Hepatocyte (in vitro differentiated cells): ENCODE data around the gene PTPRU. TPM values are rescaled to one million over a fixed set of nuclear protein-coding genes. Genes with fewer than 3 reads are reported as not detected.

ENCODE experiments used
- DNase-seq: peaks from one replicate; pipeline ENCODE4 v3.0.0-alpha.2; 2016; ENCODE audit warnings: low spot score
- H2AFZ ChIP-seq: fragments of 200-600 bp; sonication (generic); 2 replicates; pipeline ENCODE4 v1.6.0; 2016; ENCODE audit warnings: antibody characterized with exemption, mild to moderate bottlenecking
- H3K27ac ChIP-seq: fragments of 200-600 bp; sonication (generic); 2 replicates; pipeline ENCODE4 v1.5.1; 2016; ENCODE audit warnings: mild to moderate bottlenecking
- H3K27me3 ChIP-seq: fragments of 200-600 bp; sonication (generic); 2 replicates; pipeline ENCODE4 v1.6.1; 2016
- H3K36me3 ChIP-seq: fragments of 200-600 bp; sonication (generic); replicated peaks from 2 replicates; pipeline ENCODE4 v1.5.1; 2016; ENCODE audit warnings: low read depth; ENCODE audit not compliant: insufficient read depth
- H3K4me1 ChIP-seq: fragments of 200-600 bp; sonication (generic); 2 replicates; pipeline ENCODE4 v1.5.1; 2016; ENCODE audit warnings: mild to moderate bottlenecking, moderate library complexity; ENCODE audit not compliant: insufficient read depth
- H3K4me2 ChIP-seq: fragments of 200-600 bp; sonication (generic); 2 replicates; pipeline ENCODE4 v1.6.0; 2016
- H3K4me3 ChIP-seq: fragments of 200-600 bp; sonication (generic); 2 replicates; pipeline ENCODE4 v1.5.1; 2016; ENCODE audit warnings: mild to moderate bottlenecking
- H3K79me2 ChIP-seq: fragments of 200-600 bp; sonication (generic); 2 replicates; pipeline ENCODE4 v1.6.0; 2017; ENCODE audit warnings: mild to moderate bottlenecking
- H3K9me2 ChIP-seq: fragments of 200-600 bp; sonication (generic); replicated peaks from 2 replicates; pipeline ENCODE4 v1.6.0; 2017; ENCODE audit warnings: mild to moderate bottlenecking; ENCODE audit not compliant: insufficient read depth
- H3K9me3 ChIP-seq: fragments of 200-600 bp; sonication (generic); 2 replicates; pipeline ENCODE4 v1.5.1; 2016; ENCODE audit warnings: low read depth, mild to moderate bottlenecking
- H4K20me1 ChIP-seq: fragments of 200-600 bp; sonication (generic); 2 replicates; pipeline ENCODE4 v1.6.0; 2016; ENCODE audit warnings: mild to moderate bottlenecking; ENCODE audit not compliant: insufficient read depth, poor library complexity, severe bottlenecking
- EZH2 ChIP-seq: fragments of 200-600 bp; sonication (generic); IDR thresholded peaks from 2 replicates; pipeline ENCODE4 v1.6.1; 2016; ENCODE audit warnings: antibody characterized with exemption, mild to moderate bottlenecking, borderline replicate concordance
- EZH2phosphoT487 ChIP-seq: fragments of 200-600 bp; sonication (generic); IDR thresholded peaks from one replicate; pipeline ENCODE4 v1.6.1; 2018; ENCODE audit warnings: antibody characterized with exemption, mild to moderate bottlenecking, low read depth, moderate library complexity; ENCODE audit not compliant: unreplicated experiment, severe bottlenecking
- WGBS: methylation state at CpG from one replicate; pipeline ENCODE4 v1.1.6; 2016; ENCODE audit warnings: low lambda C conversion rate; ENCODE audit errors: missing lambda C conversion rate; 5-methylcytosine and 5-hydroxymethylcytosine counted together
- polyA plus RNA-seq: library from polyadenylated mRNA; unstranded; fragments of >200 nt; fragmentation: Nextera tagmentation; extraction: Ambion mirVana; gene quantifications from 2 replicates; pipeline ENCODE4 v1.2.1, GENCODE V29; 2016
- total RNA-seq: library from RNA; depleted of rRNA; stranded (reverse); fragments of >200 nt; gene quantifications from 2 replicates; pipeline ENCODE4 v1.2.3, GENCODE V29; 2014
- TF ChIP-seq, protein P1 (sequence below): fragments of 200-600 bp; sonication (generic); IDR thresholded peaks from 2 replicates; pipeline ENCODE4 v1.5.1; 2016; ENCODE audit warnings: antibody characterized with exemption, mild to moderate bottlenecking; ENCODE audit not compliant: poor library complexity

The PTPRU gene
- total and polyA plus RNA-seq, 2 experiments from 2014 or later, result 34.3 to 38.7 TPM

DNA sequence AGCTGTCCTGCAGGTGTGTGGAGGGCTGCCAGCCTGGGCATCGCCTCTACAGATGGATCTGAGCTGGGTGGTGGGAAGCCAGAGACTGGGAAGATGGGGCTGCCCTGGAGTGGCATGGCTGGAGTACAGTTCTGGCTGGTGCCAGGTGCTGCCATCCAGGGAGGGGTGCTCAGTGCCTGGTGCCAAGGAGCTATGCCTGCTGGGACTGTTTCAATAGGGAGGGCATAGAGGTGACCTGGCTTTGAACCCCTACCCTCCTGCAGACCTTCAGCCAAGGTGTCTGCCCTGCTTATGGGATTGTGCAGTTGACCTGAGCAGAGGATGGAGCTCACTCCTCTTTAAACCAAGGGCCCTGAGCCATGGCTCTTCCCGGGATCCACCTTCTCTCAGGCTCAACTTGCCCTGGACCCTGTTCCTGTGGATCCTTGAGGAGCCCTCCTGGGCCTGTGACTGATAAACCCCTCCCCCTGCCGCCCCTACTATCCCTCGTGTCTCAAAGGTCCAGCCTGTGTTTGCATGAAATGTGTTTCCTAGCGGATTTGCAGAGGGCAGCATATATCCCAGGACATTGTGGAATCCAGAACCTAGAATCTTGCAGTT is 48.7 kb downstream of the PTPRU start:
- H3K4me2 ChIP-seq, result no peak overlapping the region
- H3K9me3 ChIP-seq, result no peaks in the 10 kb centered on the region
- no peak for DNase-seq
- no peak overlapping the region for H3K27ac ChIP-seq
- WGBS, result 80% methylated on average over 5 of the region's 5 CpGs
- no peak overlapping the region for H2AFZ ChIP-seq
- H3K4me1 ChIP-seq, result no peaks in the 10 kb centered on the region
- no peak overlapping the region for H3K4me3 ChIP-seq
- no peaks in the 10 kb centered on the region for H3K79me2 ChIP-seq
- H3K36me3 ChIP-seq, result no peaks in the 10 kb centered on the region
- H3K27me3 ChIP-seq, result no peaks in the 10 kb centered on the region
- TF ChIP-seq, protein P1, sequence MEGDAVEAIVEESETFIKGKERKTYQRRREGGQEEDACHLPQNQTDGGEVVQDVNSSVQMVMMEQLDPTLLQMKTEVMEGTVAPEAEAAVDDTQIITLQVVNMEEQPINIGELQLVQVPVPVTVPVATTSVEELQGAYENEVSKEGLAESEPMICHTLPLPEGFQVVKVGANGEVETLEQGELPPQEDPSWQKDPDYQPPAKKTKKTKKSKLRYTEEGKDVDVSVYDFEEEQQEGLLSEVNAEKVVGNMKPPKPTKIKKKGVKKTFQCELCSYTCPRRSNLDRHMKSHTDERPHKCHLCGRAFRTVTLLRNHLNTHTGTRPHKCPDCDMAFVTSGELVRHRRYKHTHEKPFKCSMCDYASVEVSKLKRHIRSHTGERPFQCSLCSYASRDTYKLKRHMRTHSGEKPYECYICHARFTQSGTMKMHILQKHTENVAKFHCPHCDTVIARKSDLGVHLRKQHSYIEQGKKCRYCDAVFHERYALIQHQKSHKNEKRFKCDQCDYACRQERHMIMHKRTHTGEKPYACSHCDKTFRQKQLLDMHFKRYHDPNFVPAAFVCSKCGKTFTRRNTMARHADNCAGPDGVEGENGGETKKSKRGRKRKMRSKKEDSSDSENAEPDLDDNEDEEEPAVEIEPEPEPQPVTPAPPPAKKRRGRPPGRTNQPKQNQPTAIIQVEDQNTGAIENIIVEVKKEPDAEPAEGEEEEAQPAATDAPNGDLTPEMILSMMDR, result no peak
- TF ChIP-seq EZH2phosphoT487 (no peak), EZH2 (no peak)
- no peaks in the 10 kb centered on the region for H4K20me1 ChIP-seq
- H3K9me2 ChIP-seq, result no peaks in the 10 kb centered on the region

DNA sequence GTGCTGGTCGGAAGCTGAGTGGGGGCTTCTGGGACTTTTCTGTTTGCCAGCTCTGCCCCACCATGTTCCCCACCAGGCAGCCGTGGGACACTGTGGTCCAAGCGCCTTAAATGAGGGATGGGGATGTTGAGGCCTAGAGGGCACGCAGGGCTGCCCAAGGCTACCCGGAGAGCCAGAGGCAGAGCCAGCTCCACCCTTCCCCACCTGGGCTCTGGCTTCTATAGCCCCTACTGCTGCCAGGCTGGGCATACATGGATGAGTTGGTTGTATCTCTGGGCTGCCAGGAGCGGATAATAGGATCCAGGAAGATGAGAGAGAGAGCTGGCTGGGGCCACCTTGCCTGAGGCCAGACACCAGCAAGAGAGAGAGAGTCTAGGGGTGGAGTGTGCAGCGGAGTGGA is 49.4 kb downstream of the PTPRU start:
- Histone ChIP-seq H3K9me2 (no peaks in the 10 kb centered on the region), H3K4me3 (no peak overlapping the region), H3K36me3 (no peaks in the 10 kb centered on the region), H4K20me1 (no peaks in the 10 kb centered on the region), H3K4me2 (no peak overlapping the region), H3K79me2 (no peaks in the 10 kb centered on the region), H2AFZ (no peak overlapping the region), H3K27ac (no peak overlapping the region), H3K27me3 (no peaks in the 10 kb centered on the region), H3K9me3 (no peaks in the 10 kb centered on the region), H3K4me1 (no peaks in the 10 kb centered on the region)
- 96% methylated on average over 7 of the region's 7 CpGs for WGBS
- no peak for DNase-seq
- TF ChIP-seq EZH2phosphoT487, result no peak
- no peak for TF ChIP-seq EZH2
- TF ChIP-seq, protein P1, result no peak

DNA sequence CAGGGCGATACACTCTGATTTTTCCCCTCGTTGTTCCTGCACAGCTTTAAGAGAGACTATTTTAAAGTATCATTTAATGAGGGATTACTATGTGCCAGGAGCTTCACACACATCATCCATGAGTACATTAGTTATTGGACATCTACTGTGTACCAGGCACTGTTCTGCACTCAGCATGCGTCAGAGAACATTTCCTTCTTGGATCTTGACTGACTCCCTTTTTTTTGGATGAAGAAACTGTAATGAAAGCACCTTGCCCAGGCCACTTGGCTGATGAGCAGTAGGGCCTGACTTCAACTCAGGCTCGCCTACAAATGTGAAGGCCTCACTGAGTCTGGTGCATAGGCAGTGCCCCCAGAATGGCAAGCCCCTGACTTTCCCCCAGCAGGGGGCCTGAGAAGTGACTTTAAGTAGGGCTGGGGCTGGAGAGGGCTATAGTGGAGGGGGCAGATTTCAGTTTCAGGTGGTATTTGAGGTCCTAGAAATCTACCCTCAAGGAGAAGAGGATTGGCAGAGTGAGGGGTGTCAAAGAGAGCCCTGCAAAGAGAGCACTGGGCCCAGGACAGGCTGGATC is 50.0 kb downstream of the PTPRU start:
- TF ChIP-seq, protein P1, result no peak
- TF ChIP-seq EZH2phosphoT487, result no peak
- TF ChIP-seq EZH2, result no peak
- Histone ChIP-seq H3K36me3 (no peaks in the 10 kb centered on the region), H3K79me2 (no peaks in the 10 kb centered on the region), H3K27me3 (no peaks in the 10 kb centered on the region), H3K4me1 (no peaks in the 10 kb centered on the region), H2AFZ (no peak overlapping the region), H4K20me1 (no peaks in the 10 kb centered on the region), H3K9me2 (no peaks in the 10 kb centered on the region), H3K27ac (no peak overlapping the region), H3K4me2 (no peak overlapping the region), H3K9me3 (no peaks in the 10 kb centered on the region), H3K4me3 (no peak overlapping the region)
- peak; percentile 3 for DNase-seq
- 97% methylated on average over 4 of the region's 4 CpGs for WGBS
